Prostate gland (tissue), 2 donors: ENCODE results near the gene DOK4. TPM values are rescaled to one million over a fixed set of nuclear protein-coding genes. Genes with fewer than 3 reads are reported as not detected.

ENCODE experiments used
- DNase-seq: peaks from one replicate; pipeline ENCODE4 v3.0.0-alpha.2; 2019; ENCODE audit warnings: low spot score
- H3K27ac ChIP-seq, 2 donors: fragments of 200-600 bp; sonication (generic); 2 replicates each; pipeline ENCODE4 v1.5.1; 2017 to 2019
- H3K27me3 ChIP-seq: fragments of 200-600 bp; sonication (generic); replicated peaks from 2 replicates; pipeline ENCODE4 v1.5.1; 2019; ENCODE audit not compliant: insufficient read depth
- H3K36me3 ChIP-seq, 2 donors: fragments of 200-600 bp; sonication (generic); 1 replicate in 1 of 2; 2 replicates in 1 of 2; pipeline versions ENCODE4 v1.5.1 to v1.8.1; 2017 to 2019
- H3K4me1 ChIP-seq: fragments of 200-600 bp; sonication (generic); replicated peaks from 2 replicates; pipeline ENCODE4 v1.5.1; 2019
- H3K4me3 ChIP-seq, 2 donors: fragments of 200-600 bp; sonication (generic); 2 replicates each; pipeline ENCODE4 v1.5.1; 2017 to 2019
- H3K9me3 ChIP-seq: fragments of 200-600 bp; sonication (generic); 2 replicates; pipeline ENCODE4 v1.5.1; 2017
- POLR2A ChIP-seq: fragments of 450-650 bp; IDR thresholded peaks from one replicate; pipeline ENCODE4 v1.6.1; 2016; ENCODE audit warnings: antibody characterized with exemption, mild to moderate bottlenecking
- POLR2AphosphoS5 ChIP-seq: sonication (generic); formaldehyde crosslinking; IDR thresholded peaks from one replicate; pipeline ENCODE4 v1.6.1; 2017; ENCODE audit warnings: antibody characterized with exemption
- WGBS: methylation state at CpG from one replicate; pipeline ENCODE4 v1.1.5; 2018; 5-methylcytosine and 5-hydroxymethylcytosine counted together
- intact Hi-C: fragments of 100-400 bp; cut with DNase I; formaldehyde crosslinking; loops from one replicate; pipeline ENCODE4 v1.14.2; 2022
- total RNA-seq, 2 donors: library from RNA; depleted of rRNA; stranded (reverse); fragments of >200 nt; gene quantifications; one replicate each; pipeline ENCODE4 v1.1.0, GENCODE V29; 2016
- TF ChIP-seq, protein P1 (sequence below), 4 experiments: fragments of 200-600 bp in 2 of 4; fragments of 450-650 bp in 2 of 4; sonication (generic) in 2 of 4; IDR thresholded peaks; 1 replicate in 3 of 4; 2 replicates in 1 of 4; pipeline ENCODE4 v1.5.1; 2016 to 2019; ENCODE audit warnings: antibody characterized with exemption in 4 of 4, mild to moderate bottlenecking in 2 of 4, moderate library complexity in 2 of 4

The DOK4 gene
- total RNA-seq, 2 donors from 2014 or later = 26.3 to 55.4 TPM

DNA sequence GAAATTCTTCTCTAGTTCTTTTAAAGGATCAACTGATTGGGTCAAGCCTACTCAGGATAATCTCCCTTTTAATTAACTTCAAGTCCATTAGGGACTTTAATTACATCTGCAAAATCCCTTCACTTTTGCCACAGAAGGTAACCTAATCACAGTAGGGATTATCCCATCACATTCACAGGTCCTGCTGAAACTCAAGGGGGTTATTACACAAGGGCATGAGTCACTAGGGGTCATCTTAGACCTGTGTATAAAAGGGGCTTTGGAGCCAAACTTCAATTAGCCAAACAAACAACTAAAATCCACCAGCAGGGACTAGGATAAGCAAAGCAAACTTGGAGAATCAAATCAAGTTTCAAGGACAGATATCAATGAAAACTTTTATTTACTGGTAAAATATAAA lies 58.5 kb downstream of the DOK4 start:
- intact Hi-C loops = no loop called here
- H3K36me3 ChIP-seq = peaks cover 3 to 10% of the 10 kb centered on the region in 2 donors
- no peak for DNase-seq
- no peaks in the 10 kb centered on the region for H3K27me3 ChIP-seq
- H3K27ac ChIP-seq = no peak overlapping the region
- no peak for TF ChIP-seq POLR2A
- TF ChIP-seq POLR2AphosphoS5 = no peak
- TF ChIP-seq, protein P1, sequence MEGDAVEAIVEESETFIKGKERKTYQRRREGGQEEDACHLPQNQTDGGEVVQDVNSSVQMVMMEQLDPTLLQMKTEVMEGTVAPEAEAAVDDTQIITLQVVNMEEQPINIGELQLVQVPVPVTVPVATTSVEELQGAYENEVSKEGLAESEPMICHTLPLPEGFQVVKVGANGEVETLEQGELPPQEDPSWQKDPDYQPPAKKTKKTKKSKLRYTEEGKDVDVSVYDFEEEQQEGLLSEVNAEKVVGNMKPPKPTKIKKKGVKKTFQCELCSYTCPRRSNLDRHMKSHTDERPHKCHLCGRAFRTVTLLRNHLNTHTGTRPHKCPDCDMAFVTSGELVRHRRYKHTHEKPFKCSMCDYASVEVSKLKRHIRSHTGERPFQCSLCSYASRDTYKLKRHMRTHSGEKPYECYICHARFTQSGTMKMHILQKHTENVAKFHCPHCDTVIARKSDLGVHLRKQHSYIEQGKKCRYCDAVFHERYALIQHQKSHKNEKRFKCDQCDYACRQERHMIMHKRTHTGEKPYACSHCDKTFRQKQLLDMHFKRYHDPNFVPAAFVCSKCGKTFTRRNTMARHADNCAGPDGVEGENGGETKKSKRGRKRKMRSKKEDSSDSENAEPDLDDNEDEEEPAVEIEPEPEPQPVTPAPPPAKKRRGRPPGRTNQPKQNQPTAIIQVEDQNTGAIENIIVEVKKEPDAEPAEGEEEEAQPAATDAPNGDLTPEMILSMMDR (IDR thresholded peaks at IDR 0.05) = no peak
- H3K4me1 ChIP-seq = no peaks in the 10 kb centered on the region
- H3K9me3 ChIP-seq = no peaks in the 10 kb centered on the region
- no peak overlapping the region for H3K4me3 ChIP-seq

DNA sequence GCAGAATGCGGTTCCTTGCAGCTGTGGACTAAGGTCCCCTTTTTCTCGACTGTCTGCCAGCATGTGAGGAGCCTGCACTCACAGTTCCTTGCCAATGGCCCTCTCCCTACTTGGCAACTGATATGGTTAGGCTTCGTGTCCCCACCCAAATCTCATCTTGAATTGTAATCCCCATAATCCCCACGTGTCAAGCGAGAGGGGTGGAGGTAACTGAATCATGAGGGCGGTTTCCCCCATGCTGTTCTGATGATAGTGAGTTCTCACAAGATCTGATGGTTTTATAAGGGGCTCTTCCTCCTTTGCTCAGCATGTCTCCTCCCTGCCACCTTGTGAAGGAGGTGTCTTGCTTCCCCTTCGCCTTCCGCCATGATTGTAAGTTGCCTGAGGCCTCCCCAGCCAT lies 59.0 kb downstream of the DOK4 start:
- WGBS = 77% methylated on average over 8 of the region's 8 CpGs
- TF ChIP-seq POLR2AphosphoS5 (no peak), POLR2A (no peak)
- TF ChIP-seq, protein P1 (IDR thresholded peaks at IDR 0.05) = no peak
- Histone ChIP-seq H3K27me3 (no peaks in the 10 kb centered on the region), H3K36me3 (peaks cover 3 to 5% of the 10 kb centered on the region in 2 donors), H3K4me3 (no peak overlapping the region), H3K9me3 (no peaks in the 10 kb centered on the region), H3K27ac (no peak overlapping the region), H3K4me1 (no peaks in the 10 kb centered on the region)
- intact Hi-C loops = no loop called here
- DNase-seq = no peak

DNA sequence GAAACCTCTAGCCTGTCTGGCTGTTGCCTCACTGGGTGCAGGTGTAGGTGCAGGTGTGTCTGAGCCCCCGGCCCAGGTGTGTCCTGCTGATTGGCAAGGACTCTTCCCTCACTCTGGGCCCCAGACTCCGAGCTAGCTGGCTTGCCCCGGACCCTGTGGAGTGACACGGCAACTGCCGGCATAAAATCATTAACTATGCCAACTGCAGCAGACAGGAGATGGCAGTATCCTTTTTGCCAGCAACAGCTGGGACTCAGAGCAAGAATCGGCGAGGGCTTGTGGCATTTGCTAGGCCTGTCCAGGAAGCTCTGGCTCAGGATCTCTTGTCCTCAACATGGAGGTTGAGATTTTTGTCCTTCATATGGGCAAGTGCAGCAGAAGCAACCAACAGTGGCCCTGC lies 59.9 kb downstream of the DOK4 start:
- Histone ChIP-seq H3K36me3 (peaks cover 0 to 3% of the 10 kb centered on the region in 2 donors), H3K27ac (no peak overlapping the region), H3K9me3 (no peaks in the 10 kb centered on the region), H3K4me1 (no peaks in the 10 kb centered on the region), H3K27me3 (no peaks in the 10 kb centered on the region), H3K4me3 (no peak overlapping the region)
- intact Hi-C loops = no loop called here
- WGBS = 77% methylated on average over 7 of the region's 7 CpGs
- DNase-seq = no peak
- TF ChIP-seq POLR2A = no peak
- TF ChIP-seq, protein P1 (IDR thresholded peaks at IDR 0.05) = no peak
- no peak for TF ChIP-seq POLR2AphosphoS5

DNA sequence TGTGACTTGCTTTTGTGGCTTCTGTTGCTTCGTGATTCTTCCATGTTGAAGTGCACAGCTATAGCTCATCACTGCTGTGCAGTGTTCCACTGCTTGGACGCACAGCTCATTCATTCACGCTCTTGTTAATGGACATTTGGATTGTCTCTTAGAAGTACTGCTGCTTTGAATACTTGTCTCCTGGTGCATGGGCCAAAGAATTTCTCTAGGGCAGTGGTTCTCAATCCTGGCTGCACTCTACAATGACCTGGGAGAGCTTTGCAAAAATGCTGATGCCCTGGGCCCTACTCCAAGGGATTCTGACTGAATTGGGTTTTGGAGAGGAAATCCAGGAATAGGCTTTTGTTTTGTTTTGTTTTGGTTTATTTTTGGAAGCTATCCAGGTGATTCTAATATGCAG lies 61.7 kb downstream of the DOK4 start:
- Histone ChIP-seq H3K27ac (no peak overlapping the region), H3K9me3 (no peaks in the 10 kb centered on the region), H3K27me3 (no peaks in the 10 kb centered on the region), H3K4me1 (no peaks in the 10 kb centered on the region), H3K36me3 (no peaks in the 10 kb centered on the region), H3K4me3 (no peak overlapping the region)
- intact Hi-C loops = no loop called here
- DNase-seq = no peak
- WGBS = 81% methylated on average over 3 of the region's 3 CpGs
- TF ChIP-seq, protein P1 (IDR thresholded peaks at IDR 0.05) = no peak
- TF ChIP-seq POLR2A (no peak), POLR2AphosphoS5 (no peak)

DNA sequence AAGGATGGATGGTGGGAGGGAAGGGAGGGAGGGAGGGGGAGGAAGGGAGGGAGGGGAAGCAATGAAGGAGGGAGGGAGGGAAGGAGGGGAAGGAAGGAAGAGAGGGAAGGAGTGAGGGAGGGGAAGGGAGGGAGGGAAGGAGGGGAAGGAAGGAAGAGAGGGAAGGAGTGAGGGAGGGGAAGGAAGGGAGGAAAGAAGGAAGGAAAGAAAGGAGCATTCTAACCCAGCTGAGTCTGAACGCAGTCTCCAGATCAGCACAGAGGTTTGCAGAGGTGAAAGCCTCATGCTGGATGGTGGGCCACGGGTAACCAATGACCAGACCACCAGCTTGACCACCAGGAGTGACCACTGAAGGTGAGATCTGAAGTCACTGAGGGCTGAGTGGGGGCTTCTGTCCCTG lies 63.1 kb downstream of the DOK4 start:
- no peaks in the 10 kb centered on the region for H3K9me3 ChIP-seq
- no peak for TF ChIP-seq POLR2AphosphoS5
- TF ChIP-seq POLR2A = no peak
- TF ChIP-seq, protein P1 (IDR thresholded peaks at IDR 0.05) = no peak
- no peak overlapping the region for H3K4me3 ChIP-seq
- 80% methylated on average over 2 of the region's 2 CpGs for WGBS
- no peaks in the 10 kb centered on the region for H3K4me1 ChIP-seq
- intact Hi-C loops = no loop called here
- no peak overlapping the region for H3K27ac ChIP-seq
- no peak for DNase-seq
- H3K36me3 ChIP-seq = no peaks in the 10 kb centered on the region
- no peaks in the 10 kb centered on the region for H3K27me3 ChIP-seq
